Right ventricle myocardium inferior (tissue), 1 donor: Measurements from ENCODE around the gene HOXD11. TPM values are rescaled to one million over a fixed set of nuclear protein-coding genes. Genes with fewer than 3 reads are reported as not detected.

ENCODE experiments used
- ATAC-seq: fragments of 200-7000 bp; cut with Tn5 transposase; one replicate; pipeline ENCODE4 v1.9.1; 2020; ENCODE audit warnings: mild to moderate bottlenecking, moderate library complexity
- DNase-seq: peaks from one replicate; pipeline ENCODE4 v3.0.0; 2021; ENCODE audit errors: missing footprints
- intact Hi-C: fragments of 100-400 bp; cut with DNase I; formaldehyde crosslinking; loops from one replicate; pipeline ENCODE4 v1.11.0; 2022
- total RNA-seq: library from RNA; stranded (reverse); fragmentation: NEBNext Ultra II Directional; extraction: Animal tissue kit (Norgen Biotek cat#: 25700); gene quantifications from one replicate; pipeline ENCODE4 v1.2.1, GENCODE V29; 2021
- donor health status: DM: no; HTN: yes; CAD: no; lungs with severe emphysema.

HOXD11 gene
- total RNA-seq, 1 donor from 2014 or later = not detected

DNA sequence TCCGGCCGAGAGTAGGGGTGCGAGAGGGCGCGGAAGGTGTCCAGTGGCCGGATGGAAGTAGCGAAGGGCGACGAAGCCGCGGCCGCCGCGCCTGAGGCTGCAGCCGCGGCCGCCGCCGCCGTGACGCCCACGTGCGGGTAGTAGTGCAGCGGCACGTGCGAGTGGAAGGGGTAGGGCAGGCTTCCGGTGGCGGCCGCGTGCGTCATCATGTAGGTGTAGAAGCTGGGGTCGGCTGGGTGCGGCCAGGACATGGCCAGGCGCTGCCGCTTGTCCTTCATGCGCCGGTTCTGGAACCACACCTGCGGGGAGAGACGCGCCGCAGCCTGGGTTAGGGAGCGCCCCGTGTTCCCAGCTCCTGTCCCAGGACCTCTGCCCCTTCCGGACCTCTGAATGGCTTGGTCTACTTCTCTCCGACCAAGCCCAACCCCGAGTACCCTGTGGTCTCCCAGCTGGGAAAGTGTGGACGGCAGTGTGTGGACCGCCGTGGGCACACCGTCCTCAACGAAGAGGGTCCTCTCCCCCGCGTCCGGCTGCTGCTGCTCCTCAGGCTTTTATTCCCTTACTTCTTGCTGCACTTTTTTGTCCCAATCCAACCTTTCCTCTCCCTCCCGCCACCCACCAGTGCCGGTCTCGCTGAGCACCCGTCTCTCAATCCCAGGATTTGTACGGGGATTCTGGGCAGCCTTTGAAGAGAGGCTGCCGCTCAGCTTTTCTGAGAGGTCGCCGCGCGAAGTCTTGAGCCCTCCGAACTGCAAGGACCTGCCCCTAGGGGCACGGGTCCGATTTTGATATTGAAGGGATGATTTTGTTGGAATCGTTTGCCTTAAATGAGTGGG lies 26.3 kb upstream of the HOXD11 start:
- DNase-seq (no peak), ATAC-seq (no peak)
- intact Hi-C loops = loop anchor here (5.0 kb wide), 2 partner anchors 78 to 148 kb away; partner anchors contain the start of gene LNPK

DNA sequence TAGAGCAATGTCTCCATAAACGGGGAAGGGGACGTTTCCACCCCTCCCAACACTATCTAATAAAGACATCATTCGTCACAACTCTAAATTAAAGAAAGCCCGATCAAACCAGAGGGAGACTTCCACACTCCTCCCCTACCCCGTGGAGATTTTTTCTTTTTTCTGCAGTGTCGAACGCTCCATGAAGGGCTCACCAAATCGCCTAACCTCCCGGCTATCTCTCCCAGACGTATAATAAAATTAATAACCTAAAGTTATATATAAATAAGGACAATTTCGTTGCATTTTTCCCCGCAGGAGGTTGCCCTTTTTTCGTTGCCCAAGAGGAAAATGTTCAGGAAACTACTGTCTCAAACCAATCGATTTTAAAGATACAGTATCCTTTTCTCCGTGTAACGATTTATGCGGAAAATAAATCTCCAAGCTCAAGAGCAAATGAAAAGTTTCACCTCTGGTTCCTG lies 25.7 kb upstream of the HOXD11 start:
- ATAC-seq (no peak), DNase-seq (no peak)
- intact Hi-C loops = loop anchor here (5.0 kb wide), 2 partner anchors 79 to 149 kb away; partner anchors contain the start of gene LNPK

GRCh38 chr2:176081837-176082524 lies 25.1 kb upstream of the HOXD11 start:
- ATAC-seq (no peak), DNase-seq (no peak)
- intact Hi-C loops = loop anchor here (5.0 kb wide), 2 partner anchors 80 to 150 kb away; partner anchors contain the start of gene LNPK

GRCh38 chr2:176082525-176082823 lies 24.6 kb upstream of the HOXD11 start:
- intact Hi-C loops = loop anchor here (5.0 kb wide), 2 partner anchors 80 to 150 kb away; partner anchors contain the start of gene LNPK
- ATAC-seq (no peak), DNase-seq (no peak)

DNA sequence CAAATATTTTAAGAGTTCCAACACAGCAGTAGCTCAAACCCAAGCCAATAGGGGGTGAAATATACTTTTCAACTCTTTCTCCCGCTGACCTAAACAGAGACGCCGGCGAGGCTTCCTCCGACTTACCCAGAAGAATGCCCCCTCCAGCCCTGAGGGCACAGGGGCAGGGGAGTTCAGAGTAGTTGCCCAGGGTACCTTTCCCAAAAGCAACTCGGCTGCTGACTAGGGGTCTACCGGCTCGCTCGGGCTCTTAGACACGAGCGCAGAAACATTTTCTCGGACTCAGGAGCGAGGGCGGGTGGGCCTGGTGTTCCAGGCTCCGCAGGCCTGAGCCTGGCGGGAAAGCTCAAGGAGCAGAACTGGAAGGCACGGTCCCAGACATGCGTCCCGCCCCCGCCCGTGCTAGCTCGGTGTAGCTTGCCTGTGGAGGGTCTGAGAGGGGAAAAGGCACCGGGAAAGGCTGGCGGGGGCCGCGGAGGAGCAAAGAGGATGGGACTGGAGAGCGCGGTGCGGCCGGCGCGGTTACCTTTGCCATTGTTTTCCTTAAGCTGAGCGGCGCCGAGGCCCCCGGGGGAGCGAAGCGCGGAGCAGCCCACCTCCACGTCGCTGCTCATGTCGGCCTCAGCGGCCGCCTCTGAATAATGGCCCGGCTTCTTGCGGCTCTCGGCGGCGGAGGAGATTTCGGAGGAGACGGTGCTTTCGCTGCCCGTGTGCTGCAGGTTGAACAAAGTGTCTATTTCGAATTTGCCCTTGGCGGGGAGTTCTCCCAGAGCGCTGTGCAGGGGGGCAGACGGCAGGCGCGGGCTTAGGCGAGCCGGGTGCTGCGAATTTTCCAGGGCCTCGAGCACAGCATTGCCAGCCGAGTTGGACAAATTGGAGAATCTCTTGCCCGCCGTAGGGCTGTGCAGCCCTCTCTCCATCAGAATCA lies 24.0 kb upstream of the HOXD11 start:
- ATAC-seq = no peak
- intact Hi-C loops = loop anchor here (5.0 kb wide), 2 partner anchors 81 to 151 kb away; partner anchors contain the start of gene LNPK
- no peak for DNase-seq

DNA sequence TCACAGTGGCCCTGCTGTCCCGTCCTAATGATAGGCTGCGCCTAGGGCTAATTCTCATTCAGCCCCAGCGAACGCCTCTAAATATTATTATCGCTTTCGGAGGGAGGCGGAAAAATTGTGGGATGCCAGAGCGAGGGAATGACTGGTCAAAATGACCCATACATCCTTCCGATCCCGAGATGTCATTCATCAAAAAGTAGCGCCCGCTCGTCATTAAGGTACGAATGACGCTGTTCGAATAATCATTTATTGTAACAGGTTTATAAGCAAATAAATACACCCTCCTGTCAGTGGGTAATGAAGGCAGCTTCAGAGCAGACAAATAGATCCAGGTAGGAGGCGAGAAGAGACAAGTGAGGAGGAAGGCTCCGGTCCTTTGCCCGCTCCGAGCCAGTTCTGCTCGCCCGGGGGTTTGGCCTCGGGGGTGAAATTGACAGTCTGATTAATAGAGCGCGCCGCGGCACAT lies 23.3 kb upstream of the HOXD11 start, which contains the start of gene EVX2:
EVX2 (minus strand) TSS at position 167 of the 466 bp plus-strand sequence. CDS start 186 bp downstream, outside the sequence.
- no peak for DNase-seq
- intact Hi-C loops = loop anchor here (5.0 kb wide), 2 partner anchors 82 to 152 kb away; partner anchors contain the start of gene LNPK
- no peak for ATAC-seq

GRCh38 chr2:176084611-176085119 lies 22.4 kb upstream of the HOXD11 start:
- no peak for ATAC-seq
- intact Hi-C loops = loop anchor here (5.0 kb wide), 3 partner anchors 82 to 667 kb away; partner anchors contain the start of gene LNPK
- DNase-seq = no peak

DNA sequence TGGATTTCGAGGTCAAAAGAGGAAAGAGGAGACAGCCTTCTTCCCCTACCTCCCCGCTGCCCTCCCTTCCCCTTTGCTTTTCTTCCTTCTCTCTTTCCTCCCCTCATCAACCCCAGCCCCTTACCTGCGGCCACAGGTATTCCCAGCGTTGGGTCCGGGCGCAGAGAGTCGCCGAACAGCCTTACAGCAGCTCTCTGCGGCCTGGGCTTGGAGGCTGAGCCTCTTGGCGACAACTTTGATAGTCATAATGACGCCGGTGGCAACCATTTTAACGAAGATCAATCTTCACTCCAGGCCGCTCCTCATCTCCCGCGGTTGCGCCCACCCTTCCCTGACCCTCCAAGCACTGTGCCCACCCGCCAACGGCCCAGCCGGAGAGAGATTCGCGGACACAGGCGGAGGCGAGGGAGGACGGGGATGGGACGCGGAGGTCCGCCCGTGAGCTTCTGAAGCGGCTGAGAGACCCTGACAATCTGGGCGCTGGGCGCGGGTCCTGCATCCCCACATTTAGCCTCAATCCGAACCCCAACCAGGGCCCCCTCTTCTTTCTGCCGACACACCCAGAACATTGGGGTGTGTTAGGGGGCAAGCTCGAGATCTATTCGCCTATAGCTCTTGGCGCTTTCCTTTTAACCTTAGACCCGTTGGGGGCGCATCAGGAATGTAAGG lies 21.8 kb upstream of the HOXD11 start:
- no peak for ATAC-seq
- intact Hi-C loops = loop anchor here (5.0 kb wide), 1 partner anchor 668 kb away; no protein-coding TSS in a partner anchor
- DNase-seq = no peak

- intact Hi-C loops = loop anchor here (2.0 to 5.0 kb wide), 2 partner anchors 395 to 669 kb away; no protein-coding TSS in a partner anchor
- no peak for DNase-seq
- ATAC-seq = peak; percentile 21
Observed at GRCh38 chr2:176085861-176086771, 21.0 kb upstream of the HOXD11 start.

GRCh38 chr2:176087330-176088047 lies 19.6 kb upstream of the HOXD11 start:
- intact Hi-C loops = loop anchor here (2.0 to 5.0 kb wide), 2 partner anchors 397 to 670 kb away; no protein-coding TSS in a partner anchor
- DNase-seq (no peak), ATAC-seq (no peak)

DNA sequence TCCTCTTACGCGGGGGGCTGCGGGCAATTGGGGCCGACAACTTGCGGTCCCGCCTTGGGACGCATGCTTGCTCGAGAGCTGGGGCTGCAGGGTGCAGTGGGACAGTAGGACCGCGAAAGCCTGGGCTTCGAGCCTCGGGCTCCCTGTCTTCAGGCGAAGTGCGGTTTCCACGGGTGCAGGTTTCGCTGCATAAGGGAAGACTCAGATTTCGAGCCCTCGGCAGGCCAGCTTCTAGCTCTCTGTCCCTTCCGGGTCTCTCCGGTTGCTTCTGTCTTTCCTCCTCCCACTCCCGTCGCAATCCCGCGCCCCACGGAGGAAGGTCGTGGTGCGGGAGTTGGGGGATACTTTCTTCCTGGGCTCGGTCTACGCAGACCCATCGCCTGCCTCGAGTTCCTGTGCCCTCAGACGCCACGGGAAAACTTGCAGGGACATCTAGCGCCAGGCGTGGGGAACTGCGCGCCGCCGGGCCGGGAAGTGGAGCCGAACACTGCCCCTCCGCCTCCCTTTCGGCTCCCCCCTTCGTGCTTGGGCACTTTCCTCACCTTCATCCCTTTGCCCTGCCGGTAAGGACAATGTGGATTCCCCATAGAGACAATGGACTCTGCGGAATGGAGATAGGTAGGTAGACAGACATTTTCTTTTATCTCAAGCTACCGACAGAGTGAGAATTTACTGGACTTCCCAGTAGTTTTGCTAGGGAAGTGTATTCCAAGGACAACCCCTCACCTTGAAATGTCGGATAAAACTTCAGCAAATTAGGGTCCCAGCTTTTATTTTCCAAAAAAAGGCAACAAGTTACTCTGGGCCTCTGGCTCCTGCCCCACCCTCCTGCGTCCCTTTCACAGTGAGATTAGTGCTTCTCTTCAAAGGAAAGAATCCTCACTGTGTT lies 18.8 kb upstream of the HOXD11 start:
- DNase-seq (no peak), ATAC-seq (peak; percentile 80)
- intact Hi-C loops = loop anchor here (5.0 kb wide), 1 partner anchor 671 kb away; no protein-coding TSS in a partner anchor

DNA sequence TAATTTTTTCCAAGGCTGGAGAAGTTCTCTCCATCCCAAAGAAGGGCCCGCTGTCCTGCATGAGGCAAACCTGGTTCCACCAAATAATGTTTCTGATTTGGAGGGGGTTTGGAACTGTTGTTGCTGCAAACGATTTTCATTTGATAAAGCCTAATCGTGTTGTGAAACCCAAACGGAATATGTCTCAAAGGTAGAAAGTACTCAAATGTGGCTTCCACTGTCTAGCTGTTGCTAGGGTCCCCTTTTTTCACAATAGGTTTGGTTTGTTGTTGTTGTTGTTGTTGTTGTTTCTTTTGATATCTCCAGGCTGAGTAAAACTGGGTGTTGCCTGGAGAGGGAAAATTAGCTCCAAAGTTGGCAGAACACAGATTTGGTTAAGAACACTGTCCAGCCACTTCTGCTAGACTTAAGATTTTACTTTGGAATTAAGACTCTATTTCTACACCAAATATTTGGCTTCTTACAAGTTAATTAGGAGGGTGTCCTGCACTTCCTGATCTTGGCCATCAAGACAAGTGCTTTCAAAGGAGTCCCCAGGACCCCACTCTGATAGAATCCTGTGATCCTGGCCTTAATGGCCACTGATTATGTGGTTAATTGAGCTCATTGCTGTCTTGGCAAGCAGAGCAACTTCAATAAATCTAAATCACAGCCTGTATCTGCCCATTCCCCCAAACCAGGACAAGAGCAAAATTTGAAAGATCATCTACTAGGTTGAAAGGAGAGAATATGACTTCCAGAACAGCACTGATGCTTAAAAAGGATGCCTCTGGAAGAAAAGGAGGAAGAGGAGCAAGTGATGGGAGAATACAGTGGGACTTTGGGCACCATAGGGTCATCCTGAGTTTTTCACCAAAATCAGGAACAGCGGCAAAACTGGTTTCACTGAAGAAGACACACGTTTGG lies 17.9 kb upstream of the HOXD11 start:
- DNase-seq (no peak), ATAC-seq (no peak)
- intact Hi-C loops = loop anchor here (5.0 kb wide), 1 partner anchor 672 kb away; no protein-coding TSS in a partner anchor

GRCh38 chr2:176089843-176090395 lies 17.2 kb upstream of the HOXD11 start:
- intact Hi-C loops = loop anchor here (5.0 to 10.0 kb wide), 2 partner anchors 673 to 835 kb away; no protein-coding TSS in a partner anchor
- ATAC-seq (no peak), DNase-seq (no peak)
